GM23338 (cell line): ENCODE results near the gene AK4. TPM values are rescaled to one million over a fixed set of nuclear protein-coding genes. Genes with fewer than 3 reads are reported as not detected.
"Not testable (repeated sequence)": the region's sequence is repeated elsewhere in the genome, so short reads cannot be mapped to it uniquely, and the experiment has no call there.

Source experiments
- ATAC-seq: fragments of 200-7000 bp; cut with Tn5 transposase; 3 replicates; pipeline ENCODE4 v1.9.1; 2020
- DNase-seq: peaks from one replicate; pipeline ENCODE4 v3.0.0-alpha.2; 2015; ENCODE audit warnings: low spot score
- H2AFZ ChIP-seq: fragments of 200-600 bp; sonication (generic); 2 replicates; pipeline ENCODE4 v1.8.0; 2016; ENCODE audit warnings: antibody characterized with exemption, mild to moderate bottlenecking, moderate library complexity
- H3F3A ChIP-seq: fragments of 200-600 bp; sonication (generic); replicated peaks from 2 replicates; pipeline ENCODE4 v1.8.0; 2017; ENCODE audit warnings: antibody characterized with exemption, mixed run types, low read depth
- H3K27ac ChIP-seq: fragments of 200-600 bp; sonication (generic); 2 replicates; pipeline ENCODE4 v1.6.1; 2016; ENCODE audit warnings: low read depth
- H3K27me3 ChIP-seq: fragments of 200-600 bp; sonication (generic); 2 replicates; pipeline ENCODE4 v1.8.0; 2016; ENCODE audit warnings: mild to moderate bottlenecking, mixed run types, moderate library complexity; ENCODE audit not compliant: insufficient read depth
- H3K36me3 ChIP-seq: fragments of 200-600 bp; sonication (generic); 2 replicates; pipeline ENCODE4 v1.8.0; 2016; ENCODE audit warnings: mild to moderate bottlenecking; ENCODE audit not compliant: insufficient read depth
- H3K4me1 ChIP-seq: fragments of 200-600 bp; sonication (generic); 2 replicates; pipeline ENCODE4 v1.8.0; 2016; ENCODE audit warnings: mild to moderate bottlenecking, moderate library complexity; ENCODE audit not compliant: insufficient read depth
- H3K4me2 ChIP-seq: fragments of 200-600 bp; sonication (generic); 2 replicates; pipeline ENCODE4 v1.7.1; 2017; ENCODE audit warnings: mixed run types
- H3K4me3 ChIP-seq: fragments of 200-600 bp; sonication (generic); 2 replicates; pipeline ENCODE4 v1.6.1; 2016; ENCODE audit warnings: mixed run types
- H3K79me2 ChIP-seq: fragments of 200-600 bp; sonication (generic); replicated peaks from 2 replicates; pipeline ENCODE4 v1.8.0; 2017; ENCODE audit warnings: mild to moderate bottlenecking; ENCODE audit not compliant: insufficient read depth
- H3K9me2 ChIP-seq: fragments of 200-600 bp; sonication (generic); 2 replicates; pipeline ENCODE4 v1.8.0; 2017; ENCODE audit not compliant: insufficient read depth
- H4K20me1 ChIP-seq: fragments of 200-600 bp; sonication (generic); replicated peaks from 2 replicates; pipeline ENCODE4 v1.8.0; 2017; ENCODE audit warnings: mild to moderate bottlenecking; ENCODE audit not compliant: insufficient read depth
- H3K27ac Mint-ChIP-seq: 2 replicates; pipeline ENCODE4 v1.8.0; 2020; ENCODE audit warnings: inconsistent platforms, mild to moderate bottlenecking, moderate library complexity, mixed read lengths
- H3K27me3 Mint-ChIP-seq: 3 replicates; pipeline ENCODE4 v1.8.0; 2022; ENCODE audit warnings: low read depth, mild to moderate bottlenecking, moderate library complexity, mixed read lengths, inconsistent platforms; ENCODE audit not compliant: insufficient read depth, poor library complexity
- H3K36me3 Mint-ChIP-seq: 3 replicates; pipeline ENCODE4 v1.8.0; 2021; ENCODE audit warnings: low read depth, mild to moderate bottlenecking, inconsistent platforms, moderate library complexity, mixed read lengths
- H3K4me1 Mint-ChIP-seq: 3 replicates; pipeline ENCODE4 v1.8.0; 2020; ENCODE audit warnings: mild to moderate bottlenecking, inconsistent platforms, mixed read lengths
- H3K4me3 Mint-ChIP-seq: 3 replicates; pipeline ENCODE4 v1.8.0; 2021; ENCODE audit warnings: moderate library complexity, mild to moderate bottlenecking, inconsistent platforms, mixed read lengths
- H3K9me3 Mint-ChIP-seq: 3 replicates; pipeline ENCODE4 v1.8.0; 2020; ENCODE audit warnings: moderate library complexity, mild to moderate bottlenecking, inconsistent platforms, mixed read lengths
- CREB1 ChIP-seq: fragments of 250-450 bp; sonication (Bioruptor Pico); IDR thresholded peaks from 2 replicates; pipeline ENCODE4 v1.5.0; 2020; ENCODE audit warnings: low read depth, mild to moderate bottlenecking, moderate library complexity
- JUNB ChIP-seq: IDR thresholded peaks from one replicate; pipeline ENCODE4 v1.6.1; 2016; ENCODE audit warnings: antibody characterized with exemption; ENCODE audit not compliant: unreplicated experiment
- NANOG ChIP-seq: IDR thresholded peaks from 2 replicates; pipeline ENCODE4 v1.6.1; 2016; ENCODE audit warnings: antibody characterized with exemption, borderline replicate concordance
- polyA plus RNA-seq: library from polyadenylated mRNA; unstranded; fragments of >200 nt; fragmentation: Nextera tagmentation; extraction: Ambion mirVana; gene quantifications from 2 replicates; pipeline ENCODE4 v1.2.1, GENCODE V29; 2016
- total RNA-seq: library from RNA; depleted of rRNA; stranded (reverse); fragments of >200 nt; shearing (Covaris generic); gene quantifications from 2 replicates; pipeline ENCODE4 v1.2.3, GENCODE V29; 2014
- TF ChIP-seq, protein P1 (sequence below): fragments of 250-450 bp; sonication (Bioruptor Pico); IDR thresholded peaks from 2 replicates; pipeline ENCODE4 v1.5.0; 2020; ENCODE audit warnings: mild to moderate bottlenecking, moderate library complexity
- TF ChIP-seq, protein P2 (sequence below), 2 experiments: fragments of 200-600 bp in 1 of 2; sonication (generic) in 1 of 2; conservative IDR thresholded peaks; 2 replicates each; pipeline versions ENCODE4 v1.5.1 to v1.6.1; 2016 to 2017; ENCODE audit warnings: antibody characterized with exemption in 2 of 2, low read depth in 2 of 2, mild to moderate bottlenecking in 2 of 2, moderate library complexity in 1 of 2
- TF ChIP-seq, protein P3 (sequence below): IDR thresholded peaks from 2 replicates; pipeline ENCODE4 v1.6.1; 2016; ENCODE audit warnings: antibody characterized with exemption

AK4 gene
- total and polyA plus RNA-seq, 2 experiments from 2014 or later, result 123 to 127 TPM

- TF ChIP-seq, protein P1, sequence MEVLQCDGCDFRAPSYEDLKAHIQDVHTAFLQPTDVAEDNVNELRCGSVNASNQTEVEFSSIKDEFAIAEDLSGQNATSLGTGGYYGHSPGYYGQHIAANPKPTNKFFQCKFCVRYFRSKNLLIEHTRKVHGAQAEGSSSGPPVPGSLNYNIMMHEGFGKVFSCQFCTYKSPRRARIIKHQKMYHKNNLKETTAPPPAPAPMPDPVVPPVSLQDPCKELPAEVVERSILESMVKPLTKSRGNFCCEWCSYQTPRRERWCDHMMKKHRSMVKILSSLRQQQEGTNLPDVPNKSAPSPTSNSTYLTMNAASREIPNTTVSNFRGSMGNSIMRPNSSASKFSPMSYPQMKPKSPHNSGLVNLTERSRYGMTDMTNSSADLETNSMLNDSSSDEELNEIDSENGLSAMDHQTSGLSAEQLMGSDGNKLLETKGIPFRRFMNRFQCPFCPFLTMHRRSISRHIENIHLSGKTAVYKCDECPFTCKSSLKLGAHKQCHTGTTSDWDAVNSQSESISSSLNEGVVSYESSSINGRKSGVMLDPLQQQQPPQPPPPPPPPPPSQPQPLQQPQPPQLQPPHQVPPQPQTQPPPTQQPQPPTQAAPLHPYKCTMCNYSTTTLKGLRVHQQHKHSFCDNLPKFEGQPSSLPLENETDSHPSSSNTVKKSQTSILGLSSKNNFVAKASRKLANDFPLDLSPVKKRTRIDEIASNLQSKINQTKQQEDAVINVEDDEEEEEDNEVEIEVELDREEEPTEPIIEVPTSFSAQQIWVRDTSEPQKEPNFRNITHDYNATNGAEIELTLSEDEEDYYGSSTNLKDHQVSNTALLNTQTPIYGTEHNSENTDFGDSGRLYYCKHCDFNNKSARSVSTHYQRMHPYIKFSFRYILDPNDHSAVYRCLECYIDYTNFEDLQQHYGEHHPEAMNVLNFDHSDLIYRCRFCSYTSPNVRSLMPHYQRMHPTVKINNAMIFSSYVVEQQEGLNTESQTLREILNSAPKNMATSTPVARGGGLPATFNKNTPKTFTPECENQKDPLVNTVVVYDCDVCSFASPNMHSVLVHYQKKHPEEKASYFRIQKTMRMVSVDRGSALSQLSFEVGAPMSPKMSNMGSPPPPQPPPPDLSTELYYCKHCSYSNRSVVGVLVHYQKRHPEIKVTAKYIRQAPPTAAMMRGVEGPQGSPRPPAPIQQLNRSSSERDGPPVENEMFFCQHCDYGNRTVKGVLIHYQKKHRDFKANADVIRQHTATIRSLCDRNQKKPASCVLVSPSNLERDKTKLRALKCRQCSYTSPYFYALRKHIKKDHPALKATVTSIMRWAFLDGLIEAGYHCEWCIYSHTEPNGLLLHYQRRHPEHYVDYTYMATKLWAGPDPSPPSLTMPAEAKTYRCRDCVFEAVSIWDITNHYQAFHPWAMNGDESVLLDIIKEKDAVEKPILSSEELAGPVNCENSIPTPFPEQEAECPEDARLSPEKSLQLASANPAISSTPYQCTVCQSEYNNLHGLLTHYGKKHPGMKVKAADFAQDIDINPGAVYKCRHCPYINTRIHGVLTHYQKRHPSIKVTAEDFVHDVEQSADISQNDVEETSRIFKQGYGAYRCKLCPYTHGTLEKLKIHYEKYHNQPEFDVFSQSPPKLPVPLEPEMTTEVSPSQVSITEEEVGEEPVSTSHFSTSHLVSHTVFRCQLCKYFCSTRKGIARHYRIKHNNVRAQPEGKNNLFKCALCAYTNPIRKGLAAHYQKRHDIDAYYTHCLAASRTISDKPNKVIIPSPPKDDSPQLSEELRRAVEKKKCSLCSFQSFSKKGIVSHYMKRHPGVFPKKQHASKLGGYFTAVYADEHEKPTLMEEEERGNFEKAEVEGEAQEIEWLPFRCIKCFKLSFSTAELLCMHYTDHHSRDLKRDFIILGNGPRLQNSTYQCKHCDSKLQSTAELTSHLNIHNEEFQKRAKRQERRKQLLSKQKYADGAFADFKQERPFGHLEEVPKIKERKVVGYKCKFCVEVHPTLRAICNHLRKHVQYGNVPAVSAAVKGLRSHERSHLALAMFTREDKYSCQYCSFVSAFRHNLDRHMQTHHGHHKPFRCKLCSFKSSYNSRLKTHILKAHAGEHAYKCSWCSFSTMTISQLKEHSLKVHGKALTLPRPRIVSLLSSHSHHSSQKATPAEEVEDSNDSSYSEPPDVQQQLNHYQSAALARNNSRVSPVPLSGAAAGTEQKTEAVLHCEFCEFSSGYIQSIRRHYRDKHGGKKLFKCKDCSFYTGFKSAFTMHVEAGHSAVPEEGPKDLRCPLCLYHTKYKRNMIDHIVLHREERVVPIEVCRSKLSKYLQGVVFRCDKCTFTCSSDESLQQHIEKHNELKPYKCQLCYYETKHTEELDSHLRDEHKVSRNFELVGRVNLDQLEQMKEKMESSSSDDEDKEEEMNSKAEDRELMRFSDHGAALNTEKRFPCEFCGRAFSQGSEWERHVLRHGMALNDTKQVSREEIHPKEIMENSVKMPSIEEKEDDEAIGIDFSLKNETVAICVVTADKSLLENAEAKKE (CRISPR knock-in tag), result no peak
- TF ChIP-seq CREB1 (CRISPR knock-in tag) (no peak), NANOG (no peak)
- TF ChIP-seq, protein P2, sequence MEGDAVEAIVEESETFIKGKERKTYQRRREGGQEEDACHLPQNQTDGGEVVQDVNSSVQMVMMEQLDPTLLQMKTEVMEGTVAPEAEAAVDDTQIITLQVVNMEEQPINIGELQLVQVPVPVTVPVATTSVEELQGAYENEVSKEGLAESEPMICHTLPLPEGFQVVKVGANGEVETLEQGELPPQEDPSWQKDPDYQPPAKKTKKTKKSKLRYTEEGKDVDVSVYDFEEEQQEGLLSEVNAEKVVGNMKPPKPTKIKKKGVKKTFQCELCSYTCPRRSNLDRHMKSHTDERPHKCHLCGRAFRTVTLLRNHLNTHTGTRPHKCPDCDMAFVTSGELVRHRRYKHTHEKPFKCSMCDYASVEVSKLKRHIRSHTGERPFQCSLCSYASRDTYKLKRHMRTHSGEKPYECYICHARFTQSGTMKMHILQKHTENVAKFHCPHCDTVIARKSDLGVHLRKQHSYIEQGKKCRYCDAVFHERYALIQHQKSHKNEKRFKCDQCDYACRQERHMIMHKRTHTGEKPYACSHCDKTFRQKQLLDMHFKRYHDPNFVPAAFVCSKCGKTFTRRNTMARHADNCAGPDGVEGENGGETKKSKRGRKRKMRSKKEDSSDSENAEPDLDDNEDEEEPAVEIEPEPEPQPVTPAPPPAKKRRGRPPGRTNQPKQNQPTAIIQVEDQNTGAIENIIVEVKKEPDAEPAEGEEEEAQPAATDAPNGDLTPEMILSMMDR (conservative IDR thresholded peaks at IDR 0.05; ENCODE audit: low read depth in 2 of 2), result no peak
- TF ChIP-seq, protein P3, sequence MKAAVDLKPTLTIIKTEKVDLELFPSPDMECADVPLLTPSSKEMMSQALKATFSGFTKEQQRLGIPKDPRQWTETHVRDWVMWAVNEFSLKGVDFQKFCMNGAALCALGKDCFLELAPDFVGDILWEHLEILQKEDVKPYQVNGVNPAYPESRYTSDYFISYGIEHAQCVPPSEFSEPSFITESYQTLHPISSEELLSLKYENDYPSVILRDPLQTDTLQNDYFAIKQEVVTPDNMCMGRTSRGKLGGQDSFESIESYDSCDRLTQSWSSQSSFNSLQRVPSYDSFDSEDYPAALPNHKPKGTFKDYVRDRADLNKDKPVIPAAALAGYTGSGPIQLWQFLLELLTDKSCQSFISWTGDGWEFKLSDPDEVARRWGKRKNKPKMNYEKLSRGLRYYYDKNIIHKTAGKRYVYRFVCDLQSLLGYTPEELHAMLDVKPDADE, result no peak
Observed at GRCh38 chr1:65156910-65157545, 9.0 kb downstream of the AK4 start (continued).

GRCh38 chr1:65157546-65157941 is 9.5 kb downstream of the AK4 start:
- no peak overlapping the region for H3K27ac ChIP-seq
- Mint-ChIP-seq H3K9me3 (no peaks in the 10 kb centered on the region), H3K27ac (no peak overlapping the region), H3K4me3 (no peak overlapping the region), H3K36me3 (peaks cover 22% of the 10 kb centered on the region), H3K4me1 (peaks cover 54% of the 10 kb centered on the region), H3K27me3 (no peaks in the 10 kb centered on the region)
- no peaks in the 10 kb centered on the region for H3K27me3 ChIP-seq
- H3K36me3 ChIP-seq, result no peaks in the 10 kb centered on the region
- ATAC-seq (no peak), DNase-seq (no peak)
- TF ChIP-seq JUNB, result no peak
- TF ChIP-seq, protein P2 (conservative IDR thresholded peaks at IDR 0.05; ENCODE audit: low read depth in 2 of 2), result no peak
- H3K4me2 ChIP-seq, result no peak overlapping the region
- no peak overlapping the region for H2AFZ ChIP-seq
- H3F3A ChIP-seq, result no peaks in the 10 kb centered on the region
- H3K9me2 ChIP-seq, result no peaks in the 10 kb centered on the region
- peaks cover 60% of the 10 kb centered on the region for H3K4me1 ChIP-seq
- H3K4me3 ChIP-seq, result no peak overlapping the region
- peaks cover 100% of the 10 kb centered on the region for H3K79me2 ChIP-seq
- 0 out of 2 replicates have a peak, but pooled peaks cover 3% of the 10 kb centered on the region for H4K20me1 ChIP-seq

GRCh38 chr1:65159291-65159688 is 11.3 kb downstream of the AK4 start:
- Histone ChIP-seq H3K79me2 (peaks cover 100% of the 10 kb centered on the region), H3K4me1 (peaks cover 59% of the 10 kb centered on the region), H3K4me2 (peak overlapping the region; percentile 31; the same call in 1 of the 2 replicates)
- H3K9me2 ChIP-seq, DNase-seq, H3K4me3 Mint-ChIP-seq, H3K36me3 ChIP-seq, H3K27me3 Mint-ChIP-seq, H3K27ac ChIP-seq, H2AFZ ChIP-seq, H4K20me1 ChIP-seq, H3K9me3 Mint-ChIP-seq, H3F3A ChIP-seq, ATAC-seq, H3K27me3 ChIP-seq, H3K4me3 ChIP-seq: not testable (repeated sequence)
- Mint-ChIP-seq H3K36me3 (peaks cover 11% of the 10 kb centered on the region; the same call in 2 of the 3 replicates), H3K27ac (peak overlapping the region; percentile 74; the same call in 1 of the 2 replicates), H3K4me1 (peaks cover 54% of the 10 kb centered on the region)
